GM10266 (cell line): ENCODE data around the gene CRLF1.
A peak's percentile ranks its signal among the peaks of the same experiment; 100 is the strongest.

ENCODE experiments used
- DNase-seq: peaks from one replicate; pipeline ENCODE4 v3.0.0; 2012; ENCODE audit errors: extremely low spot score
- CTCF ChIP-seq: IDR thresholded peaks from 2 replicates; pipeline ENCODE4 v1.5.1; 2012; ENCODE audit warnings: mild to moderate bottlenecking, low read depth; ENCODE audit not compliant: control insufficient read depth, insufficient read depth; ENCODE audit errors: missing control alignments

CRLF1 gene

DNA sequence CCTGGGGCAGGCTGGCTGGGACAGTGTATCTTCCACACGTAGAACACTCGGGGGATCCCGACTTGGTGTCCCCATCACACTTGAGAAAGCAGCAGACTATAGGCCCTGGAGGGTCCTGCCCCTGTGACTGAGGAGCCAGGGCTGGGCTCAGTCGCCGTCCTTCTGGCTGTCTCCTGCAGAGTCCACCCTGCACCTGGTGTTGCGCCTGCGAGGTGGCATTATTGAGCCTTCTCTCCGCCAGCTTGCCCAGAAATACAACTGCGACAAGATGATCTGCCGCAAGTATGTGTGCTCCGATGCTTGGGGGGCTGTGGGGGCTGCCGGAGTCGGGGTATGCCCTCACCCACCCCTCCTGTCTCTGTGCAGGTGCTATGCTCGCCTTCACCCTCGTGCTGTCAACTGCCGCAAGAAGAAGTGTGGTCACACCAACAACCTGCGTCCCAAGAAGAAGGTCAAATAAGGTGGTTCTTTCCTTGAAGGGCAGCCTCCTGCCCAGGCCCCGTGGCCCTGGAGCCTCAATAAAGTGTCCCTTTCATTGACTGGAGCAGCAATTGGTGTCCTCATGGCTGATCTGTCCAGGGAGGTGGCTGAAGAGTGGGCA lies 31.8 kb downstream of the CRLF1 start:
- DNase-seq: no peak
- TF ChIP-seq CTCF: no peak

DNA sequence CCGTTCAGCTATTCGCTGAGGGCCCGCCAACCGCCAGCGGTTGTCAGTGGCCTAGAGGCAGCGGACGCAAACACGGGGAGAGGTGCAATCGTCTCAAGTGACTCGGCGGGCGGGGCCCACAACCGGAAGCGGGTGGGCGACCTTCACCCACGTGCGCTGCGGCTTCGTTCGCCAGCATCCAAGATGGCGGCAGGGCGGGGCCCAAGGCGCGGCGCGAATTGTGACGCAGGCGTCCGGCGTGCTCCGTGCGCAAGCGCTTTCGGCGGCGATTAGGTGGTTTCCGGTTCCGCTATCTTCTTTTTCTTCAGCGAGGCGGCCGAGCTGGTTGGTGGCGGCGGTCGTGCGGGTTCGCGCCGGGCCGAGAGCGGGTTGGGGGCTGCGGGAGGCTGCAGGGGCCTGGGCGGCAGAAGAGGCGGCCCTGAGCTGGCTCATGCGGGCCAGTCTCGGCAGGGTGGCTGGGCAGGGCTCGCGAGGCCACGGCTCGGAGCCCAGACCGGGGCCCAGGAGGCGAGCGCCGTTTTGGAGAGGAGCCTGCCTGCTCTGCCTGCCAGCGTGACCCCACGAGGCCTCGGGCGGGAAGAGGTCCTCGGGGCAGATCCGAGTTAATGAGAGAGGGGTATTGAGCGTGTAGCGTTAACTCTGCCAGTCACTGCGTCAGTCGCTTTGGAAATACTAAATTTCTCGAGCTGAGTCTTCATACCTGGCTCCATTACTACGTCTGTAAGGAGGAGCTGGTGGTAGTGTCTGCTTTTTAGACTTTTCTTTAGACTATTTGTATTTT lies 34.8 kb downstream of the CRLF1 start, which contains the start of gene UBA52:
TSS of gene UBA52 (plus strand) at position 294 of the 781 bp plus-strand sequence. CDS start 1,444 bp downstream, outside the sequence.
- DNase-seq: peak; percentile 94
- TF ChIP-seq CTCF: no peak

DNA sequence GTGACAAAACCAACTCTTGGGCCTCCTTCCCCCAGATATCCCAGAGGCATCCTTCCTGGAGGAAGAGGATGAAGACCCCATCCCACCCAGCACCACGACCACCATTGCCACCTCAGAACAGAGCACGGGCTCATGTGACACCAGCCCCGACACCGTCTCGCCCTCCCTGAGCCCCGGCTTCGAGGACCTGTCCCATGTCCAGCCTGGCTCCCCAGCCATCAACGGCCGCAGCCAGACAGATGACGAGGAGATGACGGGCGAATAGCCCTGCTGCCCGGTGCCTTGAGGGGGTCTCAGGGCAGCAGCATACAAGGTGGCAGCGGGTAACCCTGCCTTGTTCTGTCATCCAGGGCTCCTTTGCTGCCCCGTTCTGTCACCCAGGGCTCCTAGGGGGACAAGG lies 38.2 kb downstream of the CRLF1 start:
- no peak for TF ChIP-seq CTCF
- DNase-seq: no peak

- TF ChIP-seq CTCF: no peak
- no peak for DNase-seq
These were observed 39.6 kb downstream of the CRLF1 start for GRCh38 chr19:18566953-18567352.

DNA sequence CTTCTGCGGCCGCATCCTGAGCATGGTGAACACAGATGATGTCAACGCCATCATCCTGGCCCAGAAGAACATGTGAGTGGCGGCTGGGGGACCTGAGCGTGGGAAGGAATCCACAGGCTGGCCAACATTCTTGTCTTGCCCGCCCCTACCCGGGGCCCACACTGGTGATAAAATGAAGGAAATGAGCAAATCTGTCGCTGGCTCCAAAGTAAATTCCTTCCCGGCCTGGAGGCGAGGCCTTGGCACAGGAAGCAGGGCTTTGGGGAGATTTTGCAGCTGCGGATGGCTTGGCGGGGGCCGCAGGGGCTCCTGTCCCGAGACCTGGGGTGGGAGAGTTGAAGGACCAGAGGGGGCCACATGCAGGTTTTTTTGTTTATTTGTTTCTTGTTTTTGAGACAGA lies 44.5 kb downstream of the CRLF1 start:
- TF ChIP-seq CTCF: no peak

DNA sequence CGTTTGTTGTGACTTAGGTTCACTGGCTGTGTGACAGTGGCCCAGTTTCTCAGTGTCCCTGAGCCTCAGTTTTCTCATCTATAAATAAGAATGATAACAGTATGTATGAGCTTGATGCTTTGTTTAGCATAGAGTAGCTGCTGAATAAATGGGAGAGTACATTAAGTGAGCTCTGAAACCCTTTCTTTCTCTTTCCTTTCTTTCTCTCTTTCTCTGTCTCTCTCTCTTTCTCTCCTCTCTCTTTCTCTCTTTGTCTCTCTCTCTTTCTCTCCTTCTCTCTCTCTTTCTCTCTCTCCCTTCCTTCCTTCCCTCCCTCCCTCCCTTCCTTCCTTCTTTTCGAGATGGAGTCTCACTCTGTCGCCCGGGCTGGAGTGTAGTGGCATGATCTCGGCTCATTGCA lies 46.9 kb downstream of the CRLF1 start:
- DNase-seq: no peak
- TF ChIP-seq CTCF: no peak

More for the DNA sequence above, 44.5 kb downstream of the CRLF1 start:
- no peak for DNase-seq

- TF ChIP-seq CTCF: no peak
- DNase-seq: no peak
These were observed 48.0 kb downstream of the CRLF1 start for GRCh38 chr19:18558604-18559003.
